Measurements from ENCODE around the gene TJP1.
"Not testable (repeated sequence)": the region's sequence is repeated elsewhere in the genome, so short reads cannot be mapped to it uniquely, and the experiment has no call there.

Gene TJP1

GRCh38 chr15:29800491-29801366 is 21.5 kb downstream of the TJP1 start:
- DNase-seq (ENCODE audit: low read depth, low spot score): no peak

- DNase-seq (ENCODE audit: low read depth, low spot score): no peak
Measured at GRCh38 chr15:29799859-29800258, 22.4 kb downstream of the TJP1 start.

- DNase-seq (ENCODE audit: low read depth, low spot score): no peak
Measured at GRCh38 chr15:29795610-29796009, 26.7 kb downstream of the TJP1 start.

- no peak for DNase-seq (ENCODE audit: low read depth, low spot score)
Measured at GRCh38 chr15:29792426-29793159, 29.7 kb downstream of the TJP1 start.

- DNase-seq (ENCODE audit: low read depth, low spot score): no peak
Measured at GRCh38 chr15:29790607-29791006, 31.7 kb downstream of the TJP1 start.

- no peak for DNase-seq (ENCODE audit: low read depth, low spot score)
Measured at GRCh38 chr15:29789871-29790270, 32.4 kb downstream of the TJP1 start.

- DNase-seq (ENCODE audit: low read depth, low spot score): no peak
Measured at GRCh38 chr15:29788433-29789034, 33.7 kb downstream of the TJP1 start.

GRCh38 chr15:29787767-29788166 is 34.5 kb downstream of the TJP1 start:
- DNase-seq (ENCODE audit: low read depth, low spot score): no peak

- DNase-seq (ENCODE audit: low read depth, low spot score): no peak
Measured at GRCh38 chr15:29785642-29786041, 36.6 kb downstream of the TJP1 start.

- DNase-seq (ENCODE audit: low read depth, low spot score): no peak
Measured at GRCh38 chr15:29785136-29785535, 37.1 kb downstream of the TJP1 start.

GRCh38 chr15:29784413-29784812 is 37.9 kb downstream of the TJP1 start:
- no peak for DNase-seq (ENCODE audit: low read depth, low spot score)

- DNase-seq (ENCODE audit: low read depth, low spot score): not testable (repeated sequence)
Measured at GRCh38 chr15:29782816-29783215, 39.5 kb downstream of the TJP1 start.

- DNase-seq (ENCODE audit: low read depth, low spot score): no peak
Measured at GRCh38 chr15:29778382-29778781, 43.9 kb downstream of the TJP1 start.

GRCh38 chr15:29776859-29777258 is 45.4 kb downstream of the TJP1 start:
- DNase-seq (ENCODE audit: low read depth, low spot score): no peak

- DNase-seq (ENCODE audit: low read depth, low spot score): peak; percentile 7
Measured at GRCh38 chr15:29774900-29775299, 47.4 kb downstream of the TJP1 start.

- DNase-seq (ENCODE audit: low read depth, low spot score): no peak
Measured at GRCh38 chr15:29773816-29774215, 48.5 kb downstream of the TJP1 start.

- no peak for DNase-seq (ENCODE audit: low read depth, low spot score)
Measured at GRCh38 chr15:29773000-29773399, 49.3 kb downstream of the TJP1 start.

- no peak for DNase-seq (ENCODE audit: low read depth, low spot score)
Measured at GRCh38 chr15:29770796-29771195, 51.5 kb downstream of the TJP1 start.

GRCh38 chr15:29765898-29766527 is 56.3 kb downstream of the TJP1 start:
- no peak for DNase-seq (ENCODE audit: low read depth, low spot score)

GRCh38 chr15:29765234-29765841 is 56.9 kb downstream of the TJP1 start:
- no peak for DNase-seq (ENCODE audit: low read depth, low spot score)

GRCh38 chr15:29759596-29759995 is 62.7 kb downstream of the TJP1 start:
- DNase-seq (ENCODE audit: low read depth, low spot score): no peak

Measured in smooth muscle cell of the brain vasculature (primary cell).